Stimulated activated effector memory CD8-positive, alpha-beta T cell treated with anti-CD3 and anti-CD28 coated beads, Interleukin-12 subunit alpha, Interleukin-12 subunit beta, amount 100 ng/mL, for 72 hours (primary cell): ENCODE results near the gene DNAH10.
"Not testable (repeated sequence)": the region's sequence is repeated elsewhere in the genome, so short reads cannot be mapped to it uniquely, and the experiment has no call there.

Experiments
- ATAC-seq: fragments of 150-1000 bp; cut with Tn5 transposase; 2 replicates; pipeline ENCODE4 v1.10.0; 2021
- DNase-seq, 2 donors: peaks; one replicate each; pipeline ENCODE4 v3.0.0; 2021 to 2022; ENCODE audit warnings: low spot score in 2 of 2
- H3K27ac Mint-ChIP-seq: one replicate; pipeline ENCODE4 v1.8.0; 2022; ENCODE audit warnings: mild to moderate bottlenecking, mixed read lengths
- H3K36me3 Mint-ChIP-seq: one replicate; pipeline ENCODE4 v1.8.0; 2022; ENCODE audit warnings: mild to moderate bottlenecking, mixed read lengths
- H3K4me1 Mint-ChIP-seq: one replicate; pipeline ENCODE4 v1.8.0; 2022; ENCODE audit warnings: mixed read lengths
- H3K4me3 Mint-ChIP-seq: one replicate; pipeline ENCODE4 v1.8.0; 2022; ENCODE audit warnings: mild to moderate bottlenecking, mixed read lengths
- H3K9me3 Mint-ChIP-seq: one replicate; pipeline ENCODE4 v1.8.0; 2022; ENCODE audit warnings: mixed read lengths

DNAH10 gene

GRCh38 chr12:123764109-123764508 lies 2.0 kb downstream of the DNAH10 start:
- Mint-ChIP-seq H3K36me3 (peaks cover 13% of the 10 kb centered on the region), H3K4me1 (no peaks in the 10 kb centered on the region), H3K27ac (no peak overlapping the region), H3K9me3 (no peaks in the 10 kb centered on the region), H3K4me3 (no peak overlapping the region)
- no peak for ATAC-seq
- no peak for DNase-seq

DNA sequence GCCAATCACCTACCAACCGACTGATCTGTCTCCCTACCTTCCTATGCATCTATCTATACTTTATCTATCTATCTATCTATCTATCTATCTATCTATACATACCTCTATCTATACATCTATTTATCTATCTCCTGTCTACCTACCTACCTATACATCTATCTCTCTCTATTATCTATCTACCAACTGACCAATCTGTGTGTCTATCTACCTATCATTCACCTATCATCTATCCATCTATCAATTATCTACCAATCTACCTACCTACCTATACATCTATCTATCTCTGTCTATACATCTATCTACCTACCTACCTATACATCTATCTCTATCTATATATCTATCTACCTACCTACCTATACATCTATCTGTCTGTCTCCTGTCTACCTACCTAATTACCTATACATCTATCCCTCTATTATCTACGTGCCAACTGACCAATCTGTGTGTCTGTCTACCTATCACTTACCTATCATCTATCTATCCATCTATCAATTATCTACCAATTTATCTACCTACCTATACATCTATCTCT lies 3.5 kb downstream of the DNAH10 start:
- H3K4me1 Mint-ChIP-seq, result no peaks in the 10 kb centered on the region
- no peak for DNase-seq
- no peak for ATAC-seq
- no peak overlapping the region for H3K4me3 Mint-ChIP-seq
- H3K9me3 Mint-ChIP-seq, result no peaks in the 10 kb centered on the region
- H3K27ac Mint-ChIP-seq, result no peak overlapping the region
- peaks cover 4% of the 10 kb centered on the region for H3K36me3 Mint-ChIP-seq

- H3K36me3 Mint-ChIP-seq, result peaks cover 4% of the 10 kb centered on the region
- DNase-seq (no peak), ATAC-seq (peak; percentile 89)
- no peak overlapping the region for H3K4me3 Mint-ChIP-seq
- no peaks in the 10 kb centered on the region for H3K4me1 Mint-ChIP-seq
- H3K9me3 Mint-ChIP-seq, result no peaks in the 10 kb centered on the region
- no peak overlapping the region for H3K27ac Mint-ChIP-seq
Observed at GRCh38 chr12:123767613-123768012, 5.5 kb downstream of the DNAH10 start.

- Mint-ChIP-seq H3K36me3 (peaks cover 4% of the 10 kb centered on the region), H3K9me3 (no peaks in the 10 kb centered on the region), H3K4me1 (no peaks in the 10 kb centered on the region), H3K27ac (no peak overlapping the region), H3K4me3 (no peak overlapping the region)
- ATAC-seq (no peak), DNase-seq (no peak)
Observed at GRCh38 chr12:123771261-123771660, 9.2 kb downstream of the DNAH10 start.

GRCh38 chr12:123772074-123772473 lies 10.0 kb downstream of the DNAH10 start:
- no peak for ATAC-seq
- H3K9me3 Mint-ChIP-seq, result no peaks in the 10 kb centered on the region
- H3K27ac Mint-ChIP-seq, result no peak overlapping the region
- no peak for DNase-seq
- H3K4me3 Mint-ChIP-seq, result no peak overlapping the region
- no peaks in the 10 kb centered on the region for H3K4me1 Mint-ChIP-seq
- peaks cover 4% of the 10 kb centered on the region for H3K36me3 Mint-ChIP-seq

GRCh38 chr12:123773375-123773774 lies 11.3 kb downstream of the DNAH10 start:
- no peak for ATAC-seq
- Mint-ChIP-seq H3K4me1 (no peaks in the 10 kb centered on the region), H3K4me3 (no peak overlapping the region), H3K36me3 (no peaks in the 10 kb centered on the region), H3K27ac (no peak overlapping the region), H3K9me3 (no peaks in the 10 kb centered on the region)
- no peak for DNase-seq

- DNase-seq (no peak), ATAC-seq (no peak)
- H3K27ac Mint-ChIP-seq, result no peak overlapping the region
- no peaks in the 10 kb centered on the region for H3K4me1 Mint-ChIP-seq
- H3K9me3 Mint-ChIP-seq, result peaks cover 4% of the 10 kb centered on the region
- no peak overlapping the region for H3K4me3 Mint-ChIP-seq
- H3K36me3 Mint-ChIP-seq, result no peaks in the 10 kb centered on the region
Observed at GRCh38 chr12:123779551-123779950, 17.4 kb downstream of the DNAH10 start.

DNA sequence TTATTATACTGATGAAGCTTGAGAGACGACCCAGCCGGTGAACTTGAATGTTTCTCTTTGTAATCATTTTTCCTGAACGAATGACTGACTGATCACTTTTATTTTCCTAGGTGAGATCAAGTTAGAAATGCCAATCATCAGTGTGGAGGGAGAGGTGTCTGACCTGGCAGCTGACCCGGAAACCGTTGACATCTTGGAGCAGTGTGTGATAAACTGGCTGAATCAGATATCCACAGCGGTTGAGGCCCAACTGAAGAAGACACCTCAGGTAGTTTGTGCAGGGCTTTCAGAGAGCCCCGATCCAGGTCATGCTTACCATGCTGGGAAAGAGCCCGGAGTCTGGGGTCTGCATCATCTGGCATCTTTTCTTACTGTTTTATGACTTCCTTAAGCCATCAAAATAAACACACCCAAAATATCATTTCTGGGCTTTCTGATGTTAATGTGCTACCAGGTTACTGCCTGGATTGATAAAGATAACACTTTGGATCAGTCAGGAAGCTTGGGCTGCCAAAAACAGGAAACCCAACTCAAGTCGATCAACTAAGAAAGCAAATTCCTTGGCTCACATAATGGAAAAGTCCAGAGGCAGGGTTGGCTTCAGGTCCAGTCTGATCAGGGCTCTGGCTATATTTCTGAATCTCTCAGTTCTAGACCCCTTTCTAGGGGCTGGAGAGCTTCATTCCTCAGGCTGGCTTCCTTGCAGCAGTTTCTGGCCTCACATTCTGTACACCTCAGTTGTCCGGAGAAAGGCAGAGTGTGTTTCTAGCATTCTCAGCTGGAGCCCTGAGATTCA lies 21.1 kb downstream of the DNAH10 start:
- H3K4me3 Mint-ChIP-seq, result no peak overlapping the region
- H3K9me3 Mint-ChIP-seq, result peaks cover 4% of the 10 kb centered on the region
- no peak for DNase-seq
- H3K4me1 Mint-ChIP-seq, result no peaks in the 10 kb centered on the region
- H3K27ac Mint-ChIP-seq, result no peak overlapping the region
- H3K36me3 Mint-ChIP-seq, result no peaks in the 10 kb centered on the region
- no peak for ATAC-seq

GRCh38 chr12:123787466-123787865 lies 25.4 kb downstream of the DNAH10 start:
- DNase-seq, result no peak
- Mint-ChIP-seq H3K4me1 (no peaks in the 10 kb centered on the region), H3K4me3 (no peak overlapping the region), H3K9me3 (no peaks in the 10 kb centered on the region), H3K36me3 (no peaks in the 10 kb centered on the region), H3K27ac (no peak overlapping the region)
- no peak for ATAC-seq

GRCh38 chr12:123788541-123788940 lies 26.4 kb downstream of the DNAH10 start:
- H3K36me3 Mint-ChIP-seq, result no peaks in the 10 kb centered on the region
- H3K27ac Mint-ChIP-seq, result no peak overlapping the region
- ATAC-seq, result no peak
- no peaks in the 10 kb centered on the region for H3K4me1 Mint-ChIP-seq
- H3K4me3 Mint-ChIP-seq, result no peak overlapping the region
- no peak for DNase-seq
- peaks cover 3% of the 10 kb centered on the region for H3K9me3 Mint-ChIP-seq

GRCh38 chr12:123789422-123789821 lies 27.3 kb downstream of the DNAH10 start:
- not testable (repeated sequence) for H3K36me3 Mint-ChIP-seq, H3K9me3 Mint-ChIP-seq, ATAC-seq

DNA sequence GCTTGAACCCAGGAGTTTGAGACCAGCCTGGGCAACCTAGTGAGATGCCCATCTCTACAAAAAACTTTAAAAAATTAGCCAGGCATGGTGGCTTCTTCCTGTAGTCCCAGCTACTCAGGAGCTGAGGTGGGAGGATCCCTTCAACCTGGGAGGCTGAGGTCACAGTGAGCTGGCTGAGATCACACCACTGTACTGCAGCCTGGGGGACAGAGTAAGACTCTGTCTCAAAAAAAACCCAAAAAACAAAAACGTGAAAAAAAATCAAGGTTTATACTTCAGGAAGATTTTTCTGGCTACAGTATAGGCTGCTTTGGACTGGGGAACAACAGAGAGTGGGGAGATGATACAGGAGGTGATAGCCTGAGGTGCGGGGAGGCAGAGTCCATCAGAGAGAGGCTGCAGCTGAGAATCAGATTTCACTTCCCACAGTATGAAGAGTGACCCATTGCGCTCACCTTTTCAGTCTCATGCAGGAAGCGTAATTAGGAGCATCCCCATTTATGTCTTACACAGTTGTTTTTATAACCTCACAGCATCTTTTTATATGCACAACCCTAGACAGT lies 28.9 kb downstream of the DNAH10 start:
- H3K4me1 Mint-ChIP-seq, result no peaks in the 10 kb centered on the region
- no peaks in the 10 kb centered on the region for H3K36me3 Mint-ChIP-seq
- no peak for ATAC-seq

More at GRCh38 chr12:123789422-123789821, 27.3 kb downstream of the DNAH10 start:
- DNase-seq, H3K27ac Mint-ChIP-seq, H3K4me3 Mint-ChIP-seq, H3K4me1 Mint-ChIP-seq: not testable (repeated sequence)

GRCh38 chr12:123794027-123794426 lies 31.9 kb downstream of the DNAH10 start:
- H3K9me3 Mint-ChIP-seq, result peaks cover 3% of the 10 kb centered on the region
- DNase-seq, result no peak
- no peaks in the 10 kb centered on the region for H3K36me3 Mint-ChIP-seq
- H3K27ac Mint-ChIP-seq, result no peak overlapping the region
- ATAC-seq, result no peak
- no peaks in the 10 kb centered on the region for H3K4me1 Mint-ChIP-seq
- H3K4me3 Mint-ChIP-seq, result no peak overlapping the region

More for the DNA sequence above, 28.9 kb downstream of the DNAH10 start:
- Mint-ChIP-seq H3K27ac (no peak overlapping the region), H3K4me3 (no peak overlapping the region), H3K9me3 (peaks cover 3% of the 10 kb centered on the region)
- no peak for DNase-seq

- ATAC-seq (no peak), DNase-seq (no peak)
- H3K27ac Mint-ChIP-seq, result no peak overlapping the region
- no peaks in the 10 kb centered on the region for H3K9me3 Mint-ChIP-seq
- H3K4me3 Mint-ChIP-seq, result no peak overlapping the region
- H3K4me1 Mint-ChIP-seq, result no peaks in the 10 kb centered on the region
- no peaks in the 10 kb centered on the region for H3K36me3 Mint-ChIP-seq
Observed at GRCh38 chr12:123798518-123798917, 36.4 kb downstream of the DNAH10 start.

DNA sequence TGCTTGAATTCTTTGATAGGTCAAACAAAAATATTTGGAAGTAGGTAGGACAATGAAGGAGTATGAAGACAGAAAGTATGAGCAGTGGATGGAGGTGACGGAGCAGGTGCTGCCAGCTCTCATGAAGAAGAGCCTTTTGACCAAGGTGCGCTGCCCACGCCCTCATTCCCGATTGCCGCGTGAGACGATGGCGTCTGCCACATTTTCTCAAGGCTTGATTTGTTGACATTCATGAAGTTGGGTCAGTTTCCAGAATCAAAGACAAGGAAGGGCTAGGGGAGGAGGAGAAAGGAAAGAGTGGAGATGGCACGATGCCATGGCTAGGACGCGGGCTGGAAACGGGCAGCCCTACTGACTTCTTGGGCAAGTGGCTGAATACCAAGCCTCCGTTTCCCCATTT lies 37.1 kb downstream of the DNAH10 start:
- Mint-ChIP-seq H3K36me3 (no peaks in the 10 kb centered on the region), H3K4me1 (no peaks in the 10 kb centered on the region), H3K27ac (no peak overlapping the region), H3K4me3 (no peak overlapping the region), H3K9me3 (no peaks in the 10 kb centered on the region)
- DNase-seq (no peak), ATAC-seq (no peak)

- no peak for DNase-seq
- Mint-ChIP-seq H3K4me1 (no peaks in the 10 kb centered on the region), H3K27ac (no peak overlapping the region), H3K36me3 (no peaks in the 10 kb centered on the region), H3K4me3 (no peak overlapping the region), H3K9me3 (no peaks in the 10 kb centered on the region)
- ATAC-seq, result no peak
Observed at GRCh38 chr12:123801573-123802178, 39.6 kb downstream of the DNAH10 start.
